AML-193 (cell line): ENCODE data around the gene PRKG1.
"Not testable (repeated sequence)": the region's sequence is repeated elsewhere in the genome, so short reads cannot be mapped to it uniquely, and the experiment has no call there.

Experiments used
- DNase-seq, 2 experiments: peaks; one replicate each; lab custom pipeline; 2025; lab: John Stamatoyannopoulos, UW

The PRKG1 gene

GRCh38 chr10:51270936-51271530 is 196.7 kb downstream of the PRKG1 start:
- DNase-seq, result no peak

- DNase-seq, result not testable (repeated sequence)
Observed at GRCh38 chr10:51272099-51272498, 197.8 kb downstream of the PRKG1 start.

- no peak for DNase-seq
Observed at GRCh38 chr10:51272555-51272954, 198.3 kb downstream of the PRKG1 start.

GRCh38 chr10:51273574-51273973 is 199.3 kb downstream of the PRKG1 start:
- no peak for DNase-seq

GRCh38 chr10:51276097-51276496 is 201.8 kb downstream of the PRKG1 start:
- DNase-seq, result not testable (repeated sequence)

- not testable (repeated sequence) for DNase-seq
Observed at GRCh38 chr10:51281387-51281786, 207.1 kb downstream of the PRKG1 start.

GRCh38 chr10:51285601-51286000 is 211.3 kb downstream of the PRKG1 start:
- no peak for DNase-seq

GRCh38 chr10:51288511-51288910 is 214.2 kb downstream of the PRKG1 start:
- DNase-seq, result no peak

- no peak for DNase-seq
Observed at GRCh38 chr10:51289519-51289918, 215.2 kb downstream of the PRKG1 start.

- DNase-seq, result no peak
Observed at GRCh38 chr10:51291961-51292360, 217.7 kb downstream of the PRKG1 start.

- DNase-seq, result no peak
Observed at GRCh38 chr10:51297438-51297837, 223.2 kb downstream of the PRKG1 start.

GRCh38 chr10:51300617-51301304 is 226.5 kb downstream of the PRKG1 start:
- no peak for DNase-seq

- DNase-seq, result no peak
Observed at GRCh38 chr10:51301644-51302043, 227.4 kb downstream of the PRKG1 start.

- DNase-seq, result no peak
Observed at GRCh38 chr10:51302316-51302715, 228.0 kb downstream of the PRKG1 start.

GRCh38 chr10:51308116-51308515 is 233.8 kb downstream of the PRKG1 start:
- DNase-seq, result no peak

- DNase-seq, result no peak
Observed at GRCh38 chr10:51311228-51311627, 236.9 kb downstream of the PRKG1 start.

GRCh38 chr10:51312817-51313216 is 238.5 kb downstream of the PRKG1 start:
- no peak for DNase-seq

GRCh38 chr10:51313251-51313650 is 239.0 kb downstream of the PRKG1 start:
- DNase-seq, result no peak

GRCh38 chr10:51313773-51314478 is 239.6 kb downstream of the PRKG1 start:
- no peak for DNase-seq

- no peak for DNase-seq
Observed at GRCh38 chr10:51314481-51314880, 240.2 kb downstream of the PRKG1 start.

GRCh38 chr10:51318399-51319172 is 244.3 kb downstream of the PRKG1 start:
- no peak for DNase-seq

- no peak for DNase-seq
Observed at GRCh38 chr10:51319173-51319435, 244.8 kb downstream of the PRKG1 start.

GRCh38 chr10:51321300-51321699 is 247.0 kb downstream of the PRKG1 start:
- DNase-seq, result no peak
